GM19467 (cell line): ENCODE results near the gene IGSF1.
"Not testable (repeated sequence)": the region's sequence is repeated elsewhere in the genome, so short reads cannot be mapped to it uniquely, and the experiment has no call there.

Source experiments
- ATAC-seq: cut with Tn5 transposase; IDR thresholded peaks from one replicate; pipeline ENCODE4 v1.9.1; 2021; ENCODE audit warnings: mild to moderate bottlenecking, moderate library complexity; ENCODE audit not compliant: unreplicated experiment

Gene IGSF1

DNA sequence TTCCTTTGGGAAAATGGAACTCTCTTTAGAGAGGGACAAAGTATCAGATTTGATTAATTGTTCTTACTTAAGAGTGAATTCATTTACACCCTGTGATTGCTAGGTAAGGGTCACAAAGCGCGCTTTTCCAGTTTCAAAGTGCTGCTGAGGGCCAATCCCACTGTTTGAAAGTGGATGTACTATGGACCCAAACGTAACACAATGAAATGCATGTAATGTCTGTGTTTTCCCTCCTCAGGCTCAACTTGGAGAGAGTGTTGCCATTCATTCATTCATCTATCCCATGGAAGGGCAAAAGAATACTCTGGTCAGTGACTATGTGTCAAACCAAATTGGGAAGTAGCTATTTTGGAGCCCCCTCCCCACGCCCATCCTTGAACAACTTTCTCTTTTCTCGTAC is 16.1 kb downstream of the IGSF1 start:
- no peak for ATAC-seq

DNA sequence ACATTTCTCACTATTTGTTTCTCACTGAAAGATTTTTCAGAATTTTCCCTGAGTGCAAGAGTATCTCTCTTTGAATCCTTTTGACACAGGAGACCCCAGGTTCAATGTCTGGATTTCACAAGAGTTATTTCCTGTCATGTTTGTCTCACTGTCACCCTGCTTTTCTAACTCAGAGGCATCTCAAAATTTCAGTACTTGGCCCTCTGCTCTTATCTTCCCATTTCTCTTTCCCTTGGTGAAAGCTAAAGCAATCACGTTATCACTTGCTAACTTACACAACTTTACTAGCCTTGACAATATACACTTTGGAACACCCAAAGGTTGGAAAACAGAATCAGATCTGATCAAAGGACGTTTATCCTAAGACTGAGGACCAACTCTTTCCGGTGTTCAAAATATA is 17.3 kb downstream of the IGSF1 start:
- ATAC-seq, result no peak

DNA sequence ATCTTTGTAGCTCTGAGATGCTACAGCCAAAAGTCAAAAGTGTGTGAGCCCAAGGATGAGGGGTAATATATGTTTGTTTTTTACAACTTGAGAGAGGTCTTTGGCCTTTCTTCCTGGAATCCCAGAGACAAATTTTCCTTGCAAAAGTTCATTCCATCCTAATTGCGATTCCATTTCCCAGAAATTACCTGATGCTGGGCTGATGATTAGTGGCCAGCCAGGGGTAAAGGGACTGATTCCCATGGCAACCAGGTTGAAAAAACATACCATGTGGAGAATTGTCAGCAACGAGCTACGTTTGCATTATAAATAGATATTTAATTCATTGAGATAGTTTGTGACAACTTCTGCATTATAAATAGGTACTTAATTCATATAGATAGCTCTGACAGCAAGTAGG is 17.8 kb downstream of the IGSF1 start:
- ATAC-seq, result no peak

DNA sequence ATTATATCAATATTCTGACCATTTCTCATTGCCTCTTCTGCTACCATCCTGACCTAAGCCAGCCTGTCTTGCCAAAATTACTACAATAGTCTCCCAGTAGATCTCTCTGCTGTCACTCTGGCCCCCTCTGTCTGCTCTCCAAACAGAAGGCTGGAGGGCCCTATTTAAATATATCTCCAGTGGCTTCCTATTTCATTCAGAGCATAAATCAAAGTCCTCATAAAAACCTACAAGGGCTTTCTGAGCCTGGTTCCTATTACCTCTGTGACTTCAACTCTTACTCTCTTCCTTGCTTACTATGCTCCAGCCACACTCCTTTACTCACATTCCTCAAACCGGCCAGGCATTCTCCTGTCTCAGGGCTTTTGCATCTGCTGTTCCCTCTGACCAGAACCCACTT is 19.0 kb downstream of the IGSF1 start:
- ATAC-seq, result no peak

DNA sequence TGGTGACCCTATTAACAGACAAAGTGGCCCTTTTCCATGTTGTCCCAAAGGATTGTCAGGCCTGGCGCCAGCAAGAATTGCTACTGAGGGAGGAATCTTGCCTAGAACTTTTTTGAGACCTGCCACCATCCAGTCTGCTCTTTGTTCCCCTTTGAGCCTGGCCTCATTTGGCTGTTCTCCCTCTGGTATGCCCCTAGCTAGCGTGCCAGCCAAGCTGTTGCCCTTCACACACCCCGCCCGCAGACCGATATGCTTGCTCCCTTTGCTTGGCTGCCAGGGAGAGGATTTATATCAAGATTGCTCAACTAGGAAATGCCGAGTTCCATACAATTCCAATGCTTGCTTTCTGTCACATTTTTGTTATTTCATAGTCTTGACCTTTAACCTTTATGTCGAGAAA is 24.4 kb downstream of the IGSF1 start:
- no peak for ATAC-seq

DNA sequence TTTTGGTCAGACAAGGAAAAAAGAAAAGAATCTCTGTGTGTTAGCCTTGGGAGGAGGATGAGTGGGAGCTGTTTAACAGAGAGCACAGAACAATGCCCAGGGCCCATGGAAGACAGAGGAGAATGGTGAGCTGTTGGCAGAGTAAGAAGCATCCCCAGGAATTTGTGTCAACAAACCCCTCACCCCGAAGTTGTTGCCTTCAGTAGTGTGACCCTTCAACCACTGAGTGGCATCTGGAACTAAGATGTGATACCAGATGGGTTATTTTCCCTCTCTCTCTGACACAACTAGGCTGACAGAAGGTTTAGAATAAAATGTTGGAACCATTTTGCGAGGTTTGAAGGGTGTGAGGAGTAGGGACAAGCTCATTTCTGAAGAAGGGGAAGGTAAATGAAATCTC is 25.1 kb downstream of the IGSF1 start:
- ATAC-seq, result no peak

DNA sequence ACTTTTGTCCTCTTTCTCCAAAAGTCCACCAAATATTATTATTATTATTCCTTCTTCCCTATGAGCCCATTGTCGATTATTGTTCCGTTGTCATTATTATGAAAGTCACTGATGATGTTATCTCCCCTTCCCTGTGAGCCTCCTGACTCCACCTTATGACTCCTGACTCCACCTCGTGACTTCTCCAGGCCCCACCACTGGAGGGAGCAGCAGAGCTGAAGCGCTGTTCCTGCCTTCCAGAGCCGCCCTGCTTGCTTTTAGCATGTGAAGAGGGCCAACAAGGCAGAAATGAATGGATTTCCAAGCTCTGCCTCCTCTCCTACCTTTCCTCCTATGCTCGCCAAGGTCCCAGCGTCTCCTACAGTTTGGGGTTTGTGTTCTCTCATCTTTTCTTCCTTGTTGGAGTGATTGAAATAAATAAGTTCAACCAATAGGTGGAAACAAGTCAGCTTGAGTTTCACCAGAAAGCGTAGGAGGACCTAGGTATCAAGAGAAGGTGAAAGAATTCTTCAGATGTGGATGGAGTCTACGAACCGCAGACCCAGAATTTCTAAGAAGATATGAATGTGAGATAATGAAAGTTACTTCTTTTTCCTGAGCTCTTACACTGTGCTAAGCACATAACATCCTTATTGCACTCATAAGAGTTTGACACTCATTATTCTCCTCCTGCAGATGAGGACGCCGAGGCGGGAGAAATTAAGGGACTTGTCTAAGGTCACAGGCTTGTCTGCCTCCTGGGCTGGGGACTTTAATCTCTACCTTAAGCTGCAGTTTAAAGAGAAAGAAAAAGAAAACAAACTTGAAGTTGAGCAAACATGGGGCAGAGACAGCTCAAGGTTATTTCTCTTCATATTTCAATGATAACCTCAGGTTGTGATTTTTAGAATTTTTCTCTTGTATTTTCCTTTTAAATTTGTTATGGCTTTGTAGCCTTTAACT is 26.1 kb downstream of the IGSF1 start:
- ATAC-seq, result no peak

DNA sequence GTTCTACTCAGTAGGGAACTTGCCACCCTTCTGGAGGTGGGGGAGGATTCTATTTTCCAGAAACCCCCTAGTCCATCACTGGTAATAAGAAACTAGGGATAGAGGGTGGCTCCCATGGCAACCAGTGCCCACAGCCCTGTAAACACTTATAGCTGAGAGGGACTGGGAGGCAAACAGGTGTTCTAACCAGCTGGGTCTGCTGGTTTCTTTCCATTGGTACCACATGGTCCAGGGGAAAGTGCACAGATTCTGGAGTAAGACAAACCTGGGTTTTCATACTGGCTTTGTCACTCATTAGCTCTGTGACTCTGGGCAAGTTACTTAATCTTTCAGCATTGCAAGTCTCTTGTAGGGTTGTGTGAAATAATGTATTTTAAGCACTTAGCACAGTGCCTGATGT is 26.9 kb downstream of the IGSF1 start:
- ATAC-seq, result no peak

DNA sequence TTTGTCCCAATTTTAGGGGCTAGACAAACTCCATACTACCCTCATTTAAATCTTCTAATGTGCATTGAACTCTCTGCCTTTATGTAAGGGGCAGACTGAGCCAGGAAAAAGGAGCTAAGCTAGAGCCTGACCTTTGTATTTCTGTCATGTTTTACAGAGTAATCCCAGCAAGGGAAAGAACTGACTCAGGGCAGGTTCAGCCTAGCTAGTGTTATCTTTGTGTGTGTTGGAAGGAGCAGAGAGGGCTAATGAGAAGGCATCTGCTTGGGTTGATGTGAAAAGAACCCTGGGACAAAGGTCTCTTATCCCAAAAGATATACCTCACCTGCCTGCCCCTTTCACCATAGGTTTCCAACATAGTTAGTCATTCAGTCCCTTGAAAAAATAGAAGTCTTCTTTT is 31.7 kb downstream of the IGSF1 start:
- ATAC-seq, result no peak

DNA sequence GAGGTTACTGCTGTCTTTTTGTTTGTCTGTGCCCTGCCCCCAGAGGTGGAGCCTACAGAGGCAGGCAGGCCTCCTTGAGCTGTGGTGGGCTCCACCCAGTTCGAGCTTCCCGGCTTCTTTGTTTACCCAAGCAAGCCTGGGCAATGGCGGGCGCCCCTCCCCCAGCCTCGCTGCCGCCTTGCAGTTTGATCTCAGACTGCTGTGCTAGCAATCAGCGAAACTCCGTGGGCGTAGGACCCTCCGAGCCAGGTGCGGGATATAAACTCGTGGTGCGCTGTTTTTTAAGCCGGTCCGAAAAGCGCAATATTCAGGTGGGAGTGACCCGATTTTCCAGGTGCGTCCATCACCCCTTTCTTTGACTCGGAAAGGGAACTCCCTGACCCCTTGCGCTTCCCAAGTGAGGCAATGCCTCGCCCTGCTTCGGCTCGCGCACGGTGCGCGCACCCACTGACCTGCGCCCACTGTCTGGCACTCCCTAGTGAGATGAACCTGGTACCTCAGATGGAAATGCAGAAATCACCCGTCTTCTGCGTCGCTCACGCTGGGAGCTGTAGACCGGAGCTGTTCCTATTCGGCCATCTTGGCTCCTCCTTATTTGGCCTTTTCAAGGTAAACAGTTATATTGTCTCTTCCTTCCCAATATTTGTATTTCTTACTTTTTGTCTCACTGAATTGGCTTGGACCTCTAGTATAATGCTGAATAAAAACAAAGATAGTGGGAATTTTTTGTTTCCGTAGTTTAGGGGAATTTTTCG is 37.9 kb downstream of the IGSF1 start:
- not testable (repeated sequence) for ATAC-seq

DNA sequence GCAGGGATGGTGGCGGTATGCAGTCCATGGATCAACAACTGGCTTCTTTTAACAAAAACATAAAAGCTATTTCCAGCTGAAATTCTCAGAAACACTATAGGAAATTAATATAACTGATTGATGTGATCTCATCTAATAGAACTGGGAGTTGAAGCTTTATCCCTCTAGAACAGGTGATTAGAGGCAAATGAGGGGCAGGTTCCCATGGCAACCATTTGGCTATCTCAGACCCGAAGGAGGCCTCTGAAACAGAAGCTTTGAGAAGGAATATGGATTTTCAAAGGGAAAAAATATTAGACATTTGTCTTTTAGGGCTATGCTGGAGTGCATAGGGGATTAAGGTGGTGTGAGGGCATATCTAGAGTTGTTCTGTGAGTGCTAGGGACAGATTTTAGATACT is 50.0 kb downstream of the IGSF1 start:
- ATAC-seq, result no peak

DNA sequence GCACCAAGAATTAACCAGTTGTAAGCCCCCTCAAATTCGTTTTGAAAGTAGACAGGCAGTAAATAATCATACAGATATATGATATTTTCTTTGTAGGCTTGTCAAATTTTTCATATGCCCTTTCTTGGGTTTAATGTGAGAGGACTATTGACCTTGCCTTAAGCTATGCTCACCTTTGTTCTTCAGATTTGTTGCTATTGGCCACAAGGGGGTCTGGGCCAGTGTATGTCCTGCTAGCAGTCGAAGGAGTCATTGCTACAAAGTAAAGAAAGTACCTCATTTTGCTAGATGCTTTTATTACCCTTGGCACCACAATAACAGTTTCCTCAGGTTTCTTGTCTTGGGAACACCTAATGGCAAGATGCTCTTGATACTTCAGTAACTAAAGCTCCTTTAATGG is 51.7 kb downstream of the IGSF1 start:
- no peak for ATAC-seq

DNA sequence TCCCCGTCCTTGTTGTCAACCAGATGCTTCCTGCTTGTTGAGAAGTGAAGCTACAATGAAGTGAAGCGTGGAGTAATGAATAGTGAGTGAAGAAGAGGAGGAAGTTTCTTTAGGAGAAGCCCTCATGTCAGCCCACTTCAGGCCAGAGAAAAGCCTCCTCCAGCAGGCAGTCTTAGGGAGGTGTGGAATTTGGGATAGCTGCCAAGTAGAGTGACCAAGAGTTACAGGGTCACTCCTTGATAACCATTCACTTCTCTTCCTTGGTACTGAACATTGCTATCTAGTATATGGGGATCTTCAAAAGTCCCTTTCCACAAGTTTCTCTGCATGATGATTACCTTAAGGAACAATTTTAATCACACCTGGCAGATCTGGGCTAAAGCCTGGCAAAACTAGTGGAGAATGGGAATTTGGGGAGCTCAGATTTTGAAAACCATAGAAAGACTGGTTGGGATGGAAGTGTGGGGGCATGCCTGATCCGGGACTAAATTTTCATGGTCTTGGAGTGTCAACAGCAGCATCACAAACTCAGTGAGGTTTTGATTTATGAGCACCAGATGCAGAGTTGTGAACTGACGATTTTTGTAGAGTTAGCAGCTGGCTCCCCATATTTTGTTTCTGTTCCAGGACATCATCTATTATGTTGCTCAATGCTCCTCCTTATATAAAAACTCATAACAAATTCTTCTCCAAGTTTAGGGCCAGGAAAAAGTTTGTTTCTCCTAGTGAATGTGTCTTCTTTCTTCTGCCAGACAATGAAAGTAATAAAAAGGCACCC is 53.1 kb downstream of the IGSF1 start:
- ATAC-seq, result no peak

DNA sequence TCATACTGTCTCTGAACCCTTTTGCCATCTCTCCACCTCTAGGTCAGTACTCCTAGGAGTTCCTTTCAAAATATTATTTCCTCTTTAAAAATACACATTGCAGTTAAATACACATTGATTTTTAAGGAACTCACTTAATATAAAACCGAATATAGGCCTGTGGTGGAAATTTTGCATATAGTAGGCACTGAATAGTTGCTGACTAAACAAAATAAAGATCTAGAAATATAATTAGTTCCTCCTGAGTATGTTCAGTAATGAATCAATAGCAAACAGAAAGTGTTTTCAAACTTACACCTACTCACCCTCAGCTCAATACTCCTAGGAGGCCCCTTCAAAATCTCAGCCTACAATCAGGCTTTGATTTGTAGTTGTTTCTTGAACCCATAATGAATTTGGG is 61.5 kb downstream of the IGSF1 start:
- ATAC-seq, result no peak

DNA sequence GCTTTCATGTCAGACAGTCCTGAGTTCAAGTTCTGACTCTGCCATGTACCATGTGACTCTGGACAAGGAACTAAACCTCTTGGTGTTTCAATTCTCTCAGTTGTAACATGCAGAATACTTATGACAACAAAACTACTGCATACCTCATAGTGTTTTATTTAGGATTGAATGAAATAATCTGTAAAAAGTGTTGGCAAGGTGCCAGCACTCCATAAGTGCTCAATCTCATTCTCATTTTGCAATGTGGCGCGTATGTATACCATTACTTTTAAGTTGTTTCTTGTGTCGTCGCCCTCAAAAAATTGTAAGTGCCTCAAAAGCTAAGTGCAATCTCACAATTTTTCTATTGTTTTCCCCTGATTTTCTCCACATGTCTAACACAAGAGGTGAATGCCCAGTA is 62.5 kb downstream of the IGSF1 start:
- no peak for ATAC-seq

DNA sequence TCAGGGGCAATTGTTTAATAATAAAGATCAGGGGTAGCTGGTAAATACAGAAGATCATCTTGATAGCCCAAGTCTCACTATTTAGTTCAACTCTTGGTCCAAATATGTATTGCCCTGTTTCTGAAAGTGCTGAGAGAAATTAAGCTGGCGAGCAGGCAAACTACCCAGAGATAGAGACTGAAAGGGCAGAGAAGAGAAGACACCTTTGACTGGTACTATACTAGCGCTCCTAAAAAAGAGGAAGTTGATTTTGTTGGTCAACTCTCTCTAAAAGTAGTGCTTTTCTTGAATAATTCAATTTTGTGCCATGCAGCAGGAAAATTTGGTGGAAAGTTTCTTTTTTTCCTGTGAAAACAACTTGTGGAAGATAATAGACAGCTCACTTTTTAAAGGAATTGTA is 64.0 kb downstream of the IGSF1 start:
- no peak for ATAC-seq
